GM12892 (cell line): ENCODE results near the gene MYL6B.

ENCODE experiments used
- POLR2AphosphoS5 ChIP-seq: IDR thresholded peaks from 2 replicates; pipeline ENCODE4 v1.6.1; 2011; ENCODE audit warnings: low read depth, low read length, control low read depth
- TAF1 ChIP-seq: IDR thresholded peaks from 2 replicates; pipeline ENCODE4 v1.6.1; 2011; ENCODE audit warnings: low read depth, mild to moderate bottlenecking, control low read depth, low read length, borderline replicate concordance

- TF ChIP-seq TAF1, result no peak
- TF ChIP-seq POLR2AphosphoS5, result no peak
Measured at GRCh38 chr12:56143870-56144269, 8.5 kb upstream of the MYL6B start.
